Urinary bladder (tissue), 4 donors: ENCODE data around the gene C16orf89. TPM values are rescaled to one million over a fixed set of nuclear protein-coding genes. Genes with fewer than 3 reads are reported as not detected.
"Not testable (repeated sequence)": the region's sequence is repeated elsewhere in the genome, so short reads cannot be mapped to it uniquely, and the experiment has no call there.

ENCODE experiments used
- DNase-seq: peaks from one replicate; pipeline ENCODE4 v3.0.0-alpha.2; 2015; ENCODE audit errors: extremely low spot score
- H3K27ac ChIP-seq: one replicate; pipeline ENCODE4 v1.5.1; 2013; ENCODE audit warnings: low read depth, mild to moderate bottlenecking, moderate library complexity
- H3K36me3 ChIP-seq: one replicate; pipeline ENCODE4 v1.6.1; 2013; ENCODE audit warnings: mild to moderate bottlenecking, moderate library complexity; ENCODE audit not compliant: insufficient read depth
- H3K4me1 ChIP-seq: one replicate; pipeline ENCODE4 v1.6.1; 2013; ENCODE audit warnings: mild to moderate bottlenecking, moderate library complexity; ENCODE audit not compliant: insufficient read depth
- H3K4me3 ChIP-seq: one replicate; pipeline ENCODE4 v1.5.1; 2013; ENCODE audit warnings: low read depth, low read length
- WGBS: extraction: QIAGEN DNeasy Blood & Tissue Kit; methylation state at CpG from one replicate; pipeline ENCODE4 v1.1.7; 2013; 5-methylcytosine and 5-hydroxymethylcytosine counted together
- polyA plus RNA-seq: library from polyadenylated mRNA; stranded (reverse); fragments of 200-250 nt; gene quantifications from one replicate; pipeline ENCODE4 v1.2.3, GENCODE V29; 2013
- total RNA-seq: library from RNA; depleted of rRNA; stranded (reverse); fragments of >200 nt; gene quantifications from one replicate; pipeline ENCODE4 v1.2.3, GENCODE V29; 2014
- donor health status: healthy with polysubstance abuse.
- donor health status: healthy.

Gene C16orf89
- 6.0 TPM for total RNA-seq
- polyA plus RNA-seq, result 11.1 TPM

- H3K4me3 ChIP-seq, result peak within 1 kb of the TSS; percentile 10
- WGBS, result 36% methylated on average over 10 of the region's 10 CpGs
- no peaks in the 10 kb centered on the region for H3K4me1 ChIP-seq
- no peak within 1 kb of the TSS for H3K27ac ChIP-seq
- no peaks in the 10 kb centered on the region for H3K36me3 ChIP-seq
- DNase-seq, result no peak
These were observed at the start of gene C16orf89 for GRCh38 chr16:5065813-5066212. TSS of gene C16orf89 (minus strand) at chr16:5065956. CDS start at chr16:5065908, 48 bp downstream.

DNA sequence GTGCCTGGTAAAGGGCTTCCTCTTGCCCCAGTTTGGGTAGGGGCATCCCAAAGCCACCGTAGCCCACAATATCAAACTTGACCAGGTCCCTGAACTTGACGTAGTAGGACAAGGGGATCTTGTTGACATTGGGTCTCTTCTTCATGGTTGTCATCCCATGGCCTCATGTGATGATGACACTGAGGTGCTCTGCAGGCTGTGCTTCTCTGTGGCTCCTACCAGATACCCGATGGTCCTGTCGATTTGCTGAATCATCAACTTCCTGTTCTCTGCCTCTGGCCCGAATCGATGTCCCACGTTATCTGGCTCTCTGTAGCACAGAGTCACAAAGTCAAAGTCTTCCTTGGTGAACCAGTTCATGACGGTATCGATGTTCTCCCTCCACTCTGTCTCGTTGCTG, 45.2 kb upstream of the C16orf89 start:
- DNase-seq, H3K4me3 ChIP-seq, H3K4me1 ChIP-seq, H3K36me3 ChIP-seq, H3K27ac ChIP-seq: not testable (repeated sequence)
- WGBS, result 85% methylated on average over 10 of the region's 10 CpGs

DNA sequence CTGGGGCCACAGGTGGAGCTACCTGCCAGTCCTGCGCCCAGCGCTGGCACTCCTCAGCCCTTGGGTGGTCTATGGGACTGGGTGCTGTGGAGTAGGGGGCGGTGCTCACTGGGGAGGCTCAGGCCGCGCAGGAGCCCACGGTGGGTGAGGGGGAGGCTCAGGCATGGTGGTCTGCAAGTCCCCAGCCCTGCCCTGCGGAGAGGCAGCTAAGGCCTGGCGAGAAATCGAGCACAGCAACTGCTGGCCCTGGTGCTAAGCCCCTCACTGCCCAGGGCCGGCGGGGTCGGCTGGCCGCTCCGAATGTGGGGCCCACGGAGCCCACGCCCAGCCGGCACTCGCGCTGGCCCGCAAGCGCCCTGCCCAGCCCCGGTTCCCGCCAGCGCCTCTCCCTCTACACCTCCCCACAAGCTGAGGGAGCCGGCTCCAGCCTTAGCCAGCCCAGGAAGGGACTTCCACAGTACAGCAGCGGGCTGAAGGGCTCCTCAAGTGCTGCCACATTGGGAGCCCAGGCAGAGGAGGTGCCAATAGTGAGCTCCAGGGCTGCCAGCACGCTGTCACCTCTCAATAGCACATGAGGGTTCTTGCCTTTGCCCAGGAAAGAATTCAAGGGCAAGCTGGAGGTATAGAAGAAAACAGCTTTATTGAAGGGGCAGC, 42.9 kb upstream of the C16orf89 start:
- DNase-seq, result no peak
- no peak overlapping the region for H3K4me3 ChIP-seq
- no peaks in the 10 kb centered on the region for H3K36me3 ChIP-seq
- 91% methylated on average over 27 of the region's 27 CpGs for WGBS
- no peak overlapping the region for H3K27ac ChIP-seq
- H3K4me1 ChIP-seq, result no peaks in the 10 kb centered on the region

- H3K4me3 ChIP-seq, DNase-seq, H3K27ac ChIP-seq, H3K4me1 ChIP-seq, H3K36me3 ChIP-seq: not testable (repeated sequence)
- 44% methylated on average over 4 of the region's 5 CpGs for WGBS
These were observed 39.3 kb upstream of the C16orf89 start for GRCh38 chr16:5105039-5105438.

GRCh38 chr16:5103296-5104032, 37.7 kb upstream of the C16orf89 start:
- H3K4me1 ChIP-seq, H3K36me3 ChIP-seq, H3K4me3 ChIP-seq, H3K27ac ChIP-seq, DNase-seq: not testable (repeated sequence)
- 81% methylated on average over 12 of the region's 12 CpGs for whole genome bisulfite sequencing

DNA sequence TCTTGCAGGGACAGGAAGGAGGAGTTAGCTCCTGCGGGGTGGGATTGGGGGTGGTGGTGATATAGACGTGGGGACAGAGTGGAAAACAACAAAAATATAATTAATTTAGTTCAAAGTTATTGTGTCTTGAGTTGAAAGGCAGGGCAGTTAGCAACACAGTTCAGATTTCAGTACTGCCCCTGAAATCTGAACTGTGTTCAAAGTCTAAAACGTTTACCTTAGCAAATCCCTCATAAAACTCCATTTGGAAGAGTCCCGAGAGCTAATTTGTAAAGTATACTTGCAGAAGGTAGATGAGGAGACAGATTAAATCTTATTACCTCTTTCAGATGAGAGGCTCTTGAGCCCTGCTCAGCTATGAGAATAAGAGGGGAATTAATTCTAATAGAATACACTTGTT, 33.4 kb upstream of the C16orf89 start:
- DNase-seq, H3K4me1 ChIP-seq, H3K36me3 ChIP-seq, H3K27ac ChIP-seq, H3K4me3 ChIP-seq: not testable (repeated sequence)
- WGBS, result 6% methylated on average over 4 of the region's 4 CpGs

DNA sequence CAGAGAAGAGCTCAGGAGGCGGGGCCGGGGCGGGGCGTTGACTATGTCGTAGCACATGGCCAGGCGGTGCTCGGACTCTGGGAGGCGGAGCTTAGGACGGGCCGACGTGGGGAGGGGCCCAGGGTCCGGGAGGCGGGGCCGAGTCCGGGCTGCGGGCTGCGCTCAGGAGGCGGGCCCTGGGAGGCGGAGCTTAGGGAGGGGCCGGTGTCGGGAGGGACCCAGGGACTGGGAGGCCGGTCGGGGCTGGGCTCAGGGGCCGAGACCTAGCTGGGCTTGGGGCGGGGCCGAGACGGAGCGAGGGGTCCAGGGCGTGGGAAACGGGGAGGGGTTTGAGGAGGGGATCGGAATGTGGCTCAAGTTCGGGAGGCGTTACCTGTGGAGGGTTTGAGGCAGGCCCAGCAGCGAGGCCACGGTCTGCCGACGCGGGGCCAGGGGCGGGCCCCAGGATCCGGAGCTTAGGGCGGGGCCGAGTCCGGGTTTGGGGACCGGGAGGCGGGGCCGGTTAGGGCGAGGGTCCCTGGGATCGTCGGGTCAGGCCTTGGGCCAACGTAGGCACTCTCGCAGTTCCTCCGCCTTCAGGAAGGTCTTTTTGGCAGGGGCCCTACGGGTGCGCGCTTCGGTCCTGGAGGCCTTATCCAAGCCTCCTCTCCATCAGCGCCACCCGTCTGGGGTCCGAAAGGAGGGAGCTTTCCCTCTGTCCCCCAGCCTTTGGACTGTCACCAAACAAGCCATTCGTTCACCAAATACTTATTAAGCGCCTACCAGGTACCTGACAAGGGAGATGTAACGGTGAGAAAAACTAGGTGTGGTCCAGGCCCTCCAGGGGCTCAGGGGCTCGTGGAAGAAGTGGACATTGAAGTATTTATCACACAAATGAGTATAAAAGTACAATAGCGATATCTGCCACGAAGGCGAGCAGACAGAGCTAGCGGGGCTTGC, 32.7 kb upstream of the C16orf89 start:
- WGBS, result 1% methylated on average over 55 of the region's 67 CpGs
- DNase-seq, result peak; percentile 39
- not testable (repeated sequence) for H3K36me3 ChIP-seq, H3K4me1 ChIP-seq
- Histone ChIP-seq H3K27ac (peak overlapping the region; percentile 80), H3K4me3 (peak overlapping the region; percentile 51)

DNA sequence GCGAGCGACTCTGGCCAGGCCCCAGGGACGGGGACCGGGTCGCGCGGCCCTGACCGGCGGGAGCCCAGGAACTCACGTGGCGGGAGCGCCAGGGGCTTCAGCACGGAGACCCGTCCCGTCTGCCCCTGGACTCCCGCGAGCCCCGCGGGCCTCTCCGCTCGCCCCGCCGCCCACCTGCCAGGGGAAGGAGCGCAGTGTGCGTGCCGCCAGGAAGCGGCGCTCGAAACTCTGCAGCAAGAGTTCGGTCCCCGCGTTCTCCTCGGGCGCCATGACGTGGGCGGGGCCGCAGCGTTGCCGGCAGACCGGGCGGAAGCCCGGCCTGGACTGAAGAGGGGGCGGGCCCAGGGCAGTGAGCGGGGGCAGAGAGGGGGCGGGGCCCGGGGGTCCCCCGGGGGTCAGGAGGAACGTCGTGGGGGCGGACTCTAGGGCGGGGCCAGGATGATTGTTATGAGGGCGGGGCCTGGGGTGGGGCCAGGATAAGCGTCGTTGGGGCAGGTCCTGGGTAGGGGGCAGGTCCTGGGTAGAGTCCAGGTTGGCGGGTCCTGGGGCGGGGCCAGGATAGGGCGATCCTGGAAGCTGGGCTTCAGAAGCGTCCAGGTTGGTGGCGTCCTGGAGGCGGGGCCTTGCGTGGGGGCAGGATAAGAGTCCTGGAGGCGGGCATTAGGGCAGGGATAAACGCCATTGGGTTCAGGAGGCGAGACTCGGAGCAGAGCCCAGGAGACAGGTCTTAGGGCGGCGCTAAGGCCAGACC, 31.9 kb upstream of the C16orf89 start, which contains the start of gene EEF2KMT:
EEF2KMT (minus strand) TSS at position 326 of the 751 bp plus-strand sequence; CDS start at position 270, 56 bp downstream.
- H3K4me1 ChIP-seq, H3K36me3 ChIP-seq: not testable (repeated sequence)
- peak; percentile 98 for DNase-seq
- Histone ChIP-seq H3K27ac (peak within 1 kb of the TSS; percentile 80), H3K4me3 (peak within 1 kb of the TSS; percentile 67)
- under 1% methylated on average over 67 of the region's 67 CpGs for WGBS

DNA sequence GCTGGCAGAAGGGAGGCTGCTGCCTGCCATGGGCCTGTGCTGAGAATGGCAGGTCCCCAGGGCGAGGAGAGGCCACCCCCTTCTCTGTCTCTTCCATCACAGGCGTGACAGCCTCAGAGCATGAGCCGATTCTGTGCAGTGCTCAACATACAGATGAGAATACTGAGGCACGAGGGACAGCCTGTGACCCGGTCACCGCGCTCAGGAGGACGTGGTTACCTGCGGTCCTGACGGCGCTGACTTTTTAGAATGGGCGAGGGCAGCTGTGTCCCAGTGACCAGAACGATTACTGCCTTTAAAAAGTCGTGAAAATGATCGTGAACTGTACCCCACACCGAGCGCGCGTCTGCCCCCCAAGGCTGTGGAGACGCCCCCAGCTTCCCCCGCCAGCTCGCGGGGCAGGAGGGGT, 31.3 kb upstream of the C16orf89 start:
- DNase-seq, result not testable (repeated sequence)

GRCh38 chr16:5096437-5097060, 30.8 kb upstream of the C16orf89 start:
- 23% methylated on average over 7 of the region's 7 CpGs for WGBS
- DNase-seq, H3K27ac ChIP-seq, H3K4me1 ChIP-seq, H3K4me3 ChIP-seq, H3K36me3 ChIP-seq: not testable (repeated sequence)

More for the DNA sequence above, 31.3 kb upstream of the C16orf89 start:
- under 1% methylated on average over 23 of the region's 23 CpGs for WGBS
- H3K4me3 ChIP-seq, result peak overlapping the region; percentile 67
- H3K4me1 ChIP-seq, H3K36me3 ChIP-seq, H3K27ac ChIP-seq: not testable (repeated sequence)

DNA sequence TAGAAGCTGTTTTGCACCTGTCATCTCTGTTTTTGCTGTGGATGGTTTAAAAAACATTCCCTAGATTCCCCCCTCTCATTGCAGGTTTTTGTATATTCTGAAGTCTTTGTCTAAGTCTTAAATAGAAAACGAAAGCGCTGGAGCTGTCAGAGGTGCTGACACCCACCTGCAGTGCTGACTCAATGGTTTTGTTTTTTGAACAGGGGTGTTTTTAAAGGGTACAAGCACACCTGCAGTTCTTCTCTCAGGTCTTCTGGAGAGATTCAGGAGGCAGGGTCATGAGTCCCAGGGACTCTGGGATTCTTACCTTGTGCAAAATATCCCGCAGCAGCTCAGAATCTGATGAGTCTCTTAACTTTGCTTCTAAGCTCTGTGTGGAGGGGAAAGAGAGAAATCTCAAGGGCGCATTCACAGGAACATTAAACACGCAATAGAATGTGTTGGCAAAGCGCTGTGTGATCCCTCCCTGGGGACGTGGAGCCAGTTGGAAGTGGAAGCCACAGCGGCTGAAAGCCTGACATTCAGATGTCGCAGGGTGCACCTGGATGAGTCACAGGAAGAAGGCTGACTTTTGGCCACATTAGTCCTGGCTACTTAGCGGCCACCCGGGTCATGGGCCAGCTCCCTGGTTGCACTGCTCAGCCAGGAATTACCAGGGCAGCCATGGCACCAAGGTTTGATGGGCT, 29.5 kb upstream of the C16orf89 start:
- not testable (repeated sequence) for H3K4me3 ChIP-seq, H3K4me1 ChIP-seq, DNase-seq, H3K27ac ChIP-seq, H3K36me3 ChIP-seq
- 64% methylated on average over 11 of the region's 11 CpGs for WGBS

DNA sequence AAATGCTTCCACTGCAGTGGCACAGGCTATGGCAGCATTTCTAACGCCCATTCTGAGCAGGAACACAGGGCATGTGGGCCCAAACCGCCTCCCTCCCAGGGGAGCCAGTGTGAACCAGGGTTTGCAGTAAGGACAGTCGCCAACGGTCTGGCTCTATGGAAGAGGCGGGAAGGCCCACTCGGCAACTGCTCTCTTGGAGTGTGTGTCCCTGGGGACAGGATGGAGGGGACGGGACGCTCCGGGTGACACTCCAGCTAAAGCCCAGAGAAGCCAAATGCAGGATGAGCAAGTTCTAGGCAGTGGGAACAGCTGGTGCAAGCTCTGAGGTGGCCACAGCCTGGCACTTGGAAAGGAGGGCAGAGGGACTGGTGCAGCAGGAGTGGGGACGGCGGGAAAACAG, 28.0 kb upstream of the C16orf89 start:
- 78% methylated on average over 11 of the region's 11 CpGs for WGBS
- not testable (repeated sequence) for H3K4me3 ChIP-seq, H3K27ac ChIP-seq, H3K36me3 ChIP-seq, H3K4me1 ChIP-seq, DNase-seq
